HG02798 (cell line): ENCODE results near the gene NYAP1.
A peak's percentile ranks its signal among the peaks of the same experiment; 100 is the strongest.
"Not testable (repeated sequence)": the region's sequence is repeated elsewhere in the genome, so short reads cannot be mapped to it uniquely, and the experiment has no call there.

Experiments used
- ATAC-seq: cut with Tn5 transposase; IDR thresholded peaks from one replicate; pipeline ENCODE4 v1.9.1; 2021; ENCODE audit warnings: mild to moderate bottlenecking; ENCODE audit not compliant: unreplicated experiment, poor library complexity

The NYAP1 gene

DNA sequence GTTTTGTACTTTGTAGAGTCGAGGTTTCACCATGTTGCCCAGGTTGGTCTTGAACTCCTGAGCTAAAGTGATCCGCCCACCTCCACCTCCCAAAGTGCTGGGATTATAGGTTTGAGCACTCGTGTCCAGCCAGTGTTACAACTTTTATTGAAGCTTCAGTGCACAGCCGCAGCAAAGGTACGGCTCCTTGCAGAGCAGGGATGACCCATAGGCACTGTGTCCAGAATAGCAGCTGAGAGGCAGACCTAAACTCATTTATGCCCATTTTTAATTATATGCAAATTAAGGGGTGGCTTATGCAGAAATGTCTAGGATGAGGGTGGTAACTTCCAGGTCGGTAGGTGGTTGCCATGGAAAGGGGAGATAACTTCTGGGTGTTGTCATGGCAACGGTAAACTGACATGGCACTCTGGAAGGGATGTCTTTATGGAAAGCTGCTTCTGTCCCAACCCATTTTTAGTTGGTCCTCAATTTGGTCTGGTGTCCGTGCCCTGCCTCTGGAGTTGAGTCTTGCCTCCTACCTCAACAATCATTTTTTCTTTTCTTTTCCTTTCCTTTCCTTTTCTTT lies 22.7 kb downstream of the NYAP1 start:
- ATAC-seq = no peak

DNA sequence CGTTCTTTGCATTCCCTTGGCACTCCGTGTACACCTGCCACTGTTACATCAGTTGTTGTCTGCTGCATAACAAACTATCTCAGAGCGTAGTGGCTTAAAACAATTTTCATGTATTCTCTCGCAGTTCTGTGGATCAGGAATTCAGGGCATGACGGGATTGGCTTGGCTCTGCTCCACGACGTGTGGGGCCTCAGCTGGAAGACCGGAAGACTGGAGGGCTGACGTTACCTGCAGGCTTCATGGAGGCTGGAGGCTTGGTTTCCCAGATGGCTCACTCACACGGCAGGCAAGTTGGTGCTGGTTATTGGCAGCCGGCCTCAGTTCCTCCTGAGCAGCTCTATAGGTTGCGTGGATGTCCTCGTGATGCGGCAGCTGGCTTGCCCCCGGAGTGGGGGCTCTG lies 25.5 kb downstream of the NYAP1 start:
- no peak for ATAC-seq

DNA sequence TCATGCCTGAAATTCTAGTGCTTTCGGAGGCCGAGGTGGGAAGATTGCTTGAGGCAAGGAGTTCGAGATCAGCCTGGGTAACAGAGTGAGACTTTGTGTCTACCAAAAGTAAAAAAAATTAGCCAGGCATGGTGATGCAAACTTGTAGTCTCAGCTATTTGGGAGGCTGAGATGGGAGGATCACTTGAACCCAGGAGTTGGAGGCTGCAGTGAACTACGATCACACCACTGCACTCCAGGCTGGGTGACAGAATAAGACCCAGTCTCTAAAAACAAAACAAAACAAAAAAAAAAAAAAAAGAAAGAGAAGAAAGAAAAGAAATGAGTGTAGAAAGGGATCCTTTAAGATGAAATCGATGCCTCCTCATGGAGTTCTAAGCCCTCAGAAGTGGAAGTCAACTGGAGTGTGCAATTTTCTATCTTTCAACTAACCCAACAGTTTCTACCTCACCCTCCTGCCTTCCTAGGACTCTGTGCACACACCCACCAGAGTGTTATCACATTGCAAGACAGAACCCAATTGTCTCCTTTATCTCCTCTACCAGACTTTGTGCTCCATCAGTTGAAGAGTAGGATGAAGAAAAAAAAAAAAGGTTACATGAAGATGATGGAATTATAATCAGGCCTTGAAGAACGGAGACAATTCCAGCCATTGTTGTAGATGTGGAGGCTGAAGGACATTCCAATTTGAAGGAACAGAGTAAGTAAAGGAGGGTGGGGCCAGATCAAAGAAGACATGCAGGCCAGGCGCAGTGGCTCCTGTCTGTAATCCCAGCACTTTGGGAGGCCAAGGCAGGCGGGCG lies 26.9 kb downstream of the NYAP1 start:
- no peak for ATAC-seq

DNA sequence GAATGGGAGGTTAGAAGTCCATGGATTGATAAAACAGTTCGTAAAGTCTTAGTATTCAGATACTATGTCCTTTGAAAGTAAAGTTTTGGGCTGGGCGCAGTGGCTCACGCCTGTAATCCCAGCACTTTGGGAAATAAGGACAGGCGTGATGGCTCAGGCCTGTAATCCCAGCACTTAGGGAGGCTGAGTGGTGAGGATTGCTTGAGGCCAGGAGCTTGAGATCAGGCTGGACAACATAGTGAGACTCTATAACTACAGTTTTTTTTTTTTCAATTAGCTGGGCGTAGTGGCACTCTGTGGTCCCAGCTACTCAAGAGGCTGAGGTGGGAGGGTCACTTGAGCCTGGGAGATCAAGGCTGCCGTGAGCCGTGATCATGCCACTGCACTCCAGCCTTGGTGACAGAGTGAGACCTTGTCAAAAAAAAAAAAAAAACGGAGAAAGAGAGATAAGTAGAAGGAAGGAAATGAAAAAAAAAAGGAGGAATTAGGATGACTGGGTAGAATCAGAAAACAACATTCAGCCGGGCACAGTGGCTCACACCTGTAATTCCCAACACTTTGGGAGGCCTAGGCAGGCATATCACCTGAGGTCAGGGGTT lies 29.6 kb downstream of the NYAP1 start:
- no peak for ATAC-seq

DNA sequence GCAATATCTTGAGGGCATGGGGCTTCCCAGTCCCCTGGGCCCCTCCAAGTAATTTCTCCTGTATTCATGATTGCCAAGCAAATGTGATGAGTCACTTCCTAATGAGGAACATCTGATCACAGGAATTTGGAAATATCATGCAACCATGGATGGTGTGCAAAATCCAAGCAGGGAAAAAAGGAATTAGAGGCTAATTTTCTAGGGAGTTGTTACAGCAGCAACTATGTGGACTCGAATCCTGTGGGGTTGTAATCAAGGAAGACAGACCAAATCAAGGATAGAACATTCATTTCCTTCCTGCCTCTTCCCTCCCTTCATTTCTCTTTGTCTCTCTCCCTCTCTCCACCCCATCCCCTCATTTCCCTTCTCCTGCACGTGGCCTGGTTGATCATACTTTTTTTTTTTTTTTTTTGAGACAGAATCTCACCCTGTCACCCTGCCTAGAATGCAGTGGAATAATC lies 31.4 kb downstream of the NYAP1 start:
- no peak for ATAC-seq

DNA sequence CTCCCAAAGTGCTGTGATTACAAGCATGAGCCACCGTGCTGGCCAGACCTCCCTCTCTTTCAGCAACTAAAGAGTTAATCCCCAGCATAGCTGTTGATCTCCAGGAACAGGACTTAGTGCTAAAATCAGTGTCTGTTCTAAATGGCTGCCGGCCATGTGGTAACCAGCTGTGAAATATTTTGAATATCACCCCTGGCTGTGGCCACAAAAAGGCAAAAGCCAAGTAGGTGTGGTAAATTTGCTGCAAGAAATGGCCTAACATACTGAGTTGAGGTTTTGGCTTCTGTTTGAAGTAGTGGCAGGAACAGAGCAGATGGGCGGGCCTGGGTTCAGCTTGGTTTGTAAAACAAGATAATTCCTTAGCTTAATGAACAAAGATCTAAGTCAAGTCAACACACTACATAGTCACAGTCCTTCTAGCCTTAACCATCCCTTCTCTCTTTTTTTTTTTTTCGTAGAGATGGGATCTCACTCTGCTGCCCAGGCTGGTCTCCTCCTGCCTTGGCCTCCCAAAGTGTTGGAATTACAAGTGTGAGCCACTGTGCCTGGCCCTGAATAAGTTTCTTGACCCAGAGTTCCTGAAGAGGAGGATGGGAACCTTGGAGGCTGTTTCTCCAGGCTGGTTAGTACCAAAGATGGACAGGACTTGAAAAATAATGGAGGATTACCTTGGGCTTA lies 32.5 kb downstream of the NYAP1 start:
- ATAC-seq = peak; percentile 80

DNA sequence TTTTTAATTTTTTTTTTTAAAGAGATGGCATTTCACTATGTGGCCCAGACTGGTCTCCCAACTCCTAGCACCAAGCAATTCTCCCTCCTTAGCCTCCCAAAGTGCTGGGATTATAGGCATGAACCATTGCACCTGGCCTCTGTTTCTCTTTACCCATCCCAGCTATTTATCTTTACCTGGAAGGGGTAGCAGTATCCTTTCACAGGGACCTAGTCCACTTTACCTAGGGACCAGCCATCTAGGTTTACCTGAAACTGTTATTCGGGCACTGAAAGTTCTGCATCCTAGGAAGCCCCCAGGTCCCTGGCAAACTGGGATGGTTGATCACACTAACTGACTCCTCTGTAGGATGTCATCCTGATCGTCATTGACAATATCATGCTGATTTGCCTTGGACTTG lies 33.6 kb downstream of the NYAP1 start:
- ATAC-seq = no peak

DNA sequence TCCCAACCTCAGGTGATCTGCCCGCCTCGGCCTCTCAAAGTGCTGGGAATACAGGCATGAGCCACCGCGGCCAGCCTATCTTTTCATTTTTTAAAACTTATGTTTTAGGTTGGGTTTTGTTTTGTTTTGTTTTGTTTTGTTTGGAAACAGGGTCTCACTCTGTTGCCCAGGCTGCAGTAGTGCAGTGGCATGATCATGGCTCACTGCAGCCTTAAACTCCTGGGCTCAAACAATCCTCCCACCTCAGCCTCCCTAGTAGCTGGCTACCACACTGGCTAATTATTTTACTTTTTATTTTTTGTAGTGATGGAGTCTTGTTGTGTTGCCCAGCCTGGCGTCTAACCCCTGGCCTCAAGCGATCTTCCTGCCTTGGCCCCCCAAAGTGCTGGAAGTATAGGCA lies 35.9 kb downstream of the NYAP1 start:
- ATAC-seq = no peak

DNA sequence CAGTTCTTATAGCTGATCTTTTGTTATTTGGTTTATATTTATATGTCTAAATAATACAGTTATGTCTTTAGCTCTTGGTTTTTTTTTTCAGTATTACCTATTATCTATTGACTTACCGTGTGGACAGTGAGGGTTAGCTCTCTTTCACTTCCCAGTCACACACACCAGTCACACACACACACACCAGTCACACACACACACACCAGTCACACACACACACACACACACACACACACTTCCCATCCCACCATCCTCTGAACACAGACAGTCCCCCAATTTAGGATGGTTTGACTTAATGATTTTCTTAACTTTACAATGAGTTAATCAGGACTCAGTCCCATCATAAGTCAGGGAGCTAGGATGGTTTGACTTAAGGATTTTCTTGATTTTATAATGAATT lies 36.4 kb downstream of the NYAP1 start:
- ATAC-seq = no peak

DNA sequence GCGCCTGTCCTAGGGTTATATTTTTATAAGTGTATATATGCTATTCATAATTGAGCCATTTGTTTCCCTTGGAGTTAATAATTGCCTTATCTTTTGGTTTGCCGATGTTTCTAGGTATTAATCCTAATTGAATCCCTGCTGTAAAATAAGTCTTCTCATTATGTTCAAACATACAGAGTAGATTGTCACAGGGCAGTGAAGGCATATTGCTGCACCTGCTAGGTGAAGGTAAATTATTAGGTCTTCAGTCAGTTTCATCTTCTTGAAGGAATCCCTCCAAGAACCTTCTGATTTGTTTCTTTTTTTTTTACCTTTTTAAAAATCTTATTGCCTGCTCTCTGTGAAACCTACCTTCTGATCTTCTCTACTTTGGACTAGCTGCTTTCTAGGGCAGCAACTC lies 37.3 kb downstream of the NYAP1 start:
- ATAC-seq = no peak

DNA sequence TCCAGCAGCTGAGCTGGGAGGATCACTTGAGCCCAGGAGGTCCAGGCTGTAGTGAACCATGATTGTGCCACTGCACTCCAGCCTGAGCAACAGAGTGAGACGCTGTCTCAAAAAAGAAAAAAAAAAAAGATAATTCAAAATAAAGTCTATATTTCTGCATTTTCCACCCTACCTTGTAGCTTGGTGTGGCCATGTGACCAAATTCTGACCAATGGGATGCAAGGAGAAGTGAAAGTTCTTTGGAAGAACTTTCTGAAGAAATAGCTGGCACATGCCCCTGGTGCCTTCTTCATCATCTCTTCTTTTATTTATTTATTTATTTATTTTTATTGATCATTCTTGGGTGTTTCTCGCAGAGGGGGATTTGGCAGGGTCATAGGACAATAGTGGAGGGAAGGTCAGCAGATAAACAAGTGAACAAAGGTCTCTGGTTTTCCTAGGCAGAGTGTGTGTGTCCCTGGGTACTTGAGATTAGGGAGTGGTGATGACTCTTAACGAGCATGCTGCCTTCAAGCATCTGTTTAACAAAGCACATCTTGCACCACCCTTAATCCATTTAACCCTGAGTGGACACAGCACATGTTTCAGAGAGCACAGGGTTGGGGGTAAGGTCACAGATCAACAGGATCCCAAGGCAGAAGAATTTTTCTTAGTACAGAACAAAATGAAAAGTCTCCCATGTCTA lies 38.3 kb downstream of the NYAP1 start:
- ATAC-seq = not testable (repeated sequence)

DNA sequence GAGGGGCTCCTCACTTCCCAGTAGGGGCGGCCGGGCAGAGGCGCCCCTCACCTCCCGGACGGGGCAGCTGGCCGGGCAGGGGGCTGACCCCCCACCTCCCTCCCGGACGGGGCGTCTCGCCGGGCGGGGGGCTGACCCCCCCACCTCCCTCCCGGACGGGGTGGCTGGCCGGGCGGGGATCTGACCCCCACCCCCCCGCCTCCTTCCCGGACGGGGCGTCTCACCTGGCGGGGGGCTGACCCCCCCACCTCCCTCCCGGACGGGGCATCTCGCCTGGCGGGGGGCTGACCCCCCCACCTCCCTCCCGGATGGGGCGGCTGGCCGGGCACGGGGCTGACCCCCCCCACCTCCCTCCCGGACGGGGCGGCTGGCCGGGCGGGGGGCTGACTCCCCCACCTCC lies 39.5 kb downstream of the NYAP1 start:
- ATAC-seq = not testable (repeated sequence)

DNA sequence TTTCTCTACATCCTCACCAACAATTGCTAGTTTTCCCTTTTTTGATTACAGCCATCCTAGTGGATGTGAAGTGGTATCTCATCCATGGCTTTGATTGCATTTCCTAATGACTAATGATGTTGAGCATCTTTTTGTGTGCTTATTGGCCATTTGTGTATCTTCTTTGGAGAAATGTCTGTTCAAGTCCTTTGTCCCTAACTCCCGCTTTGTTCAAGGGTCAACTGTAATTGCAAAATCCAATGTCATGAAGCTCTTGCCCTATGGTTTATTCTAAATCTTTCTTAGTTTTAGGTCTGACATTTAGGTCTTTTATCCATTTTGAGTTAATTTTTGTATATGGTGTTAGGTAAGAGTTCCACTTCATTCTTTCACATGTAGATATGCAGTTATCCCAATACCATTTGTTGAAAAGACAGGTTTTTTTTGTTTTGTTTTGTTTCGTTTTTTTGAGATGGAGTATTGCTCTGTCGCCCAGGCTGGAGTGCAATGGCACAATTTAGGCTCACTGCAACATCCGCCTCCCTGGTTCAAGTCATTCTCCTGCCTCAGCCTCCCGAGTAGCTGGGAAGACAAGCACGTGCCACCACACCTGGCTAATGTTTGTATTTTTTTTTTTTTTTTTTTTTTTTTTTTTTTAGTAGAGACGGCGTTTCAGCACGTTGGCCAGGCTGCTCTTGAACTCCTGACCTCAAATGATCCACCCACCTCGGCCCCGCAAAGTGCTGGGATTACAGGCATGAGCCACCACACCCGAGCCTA lies 44.6 kb downstream of the NYAP1 start:
- ATAC-seq = not testable (repeated sequence)

DNA sequence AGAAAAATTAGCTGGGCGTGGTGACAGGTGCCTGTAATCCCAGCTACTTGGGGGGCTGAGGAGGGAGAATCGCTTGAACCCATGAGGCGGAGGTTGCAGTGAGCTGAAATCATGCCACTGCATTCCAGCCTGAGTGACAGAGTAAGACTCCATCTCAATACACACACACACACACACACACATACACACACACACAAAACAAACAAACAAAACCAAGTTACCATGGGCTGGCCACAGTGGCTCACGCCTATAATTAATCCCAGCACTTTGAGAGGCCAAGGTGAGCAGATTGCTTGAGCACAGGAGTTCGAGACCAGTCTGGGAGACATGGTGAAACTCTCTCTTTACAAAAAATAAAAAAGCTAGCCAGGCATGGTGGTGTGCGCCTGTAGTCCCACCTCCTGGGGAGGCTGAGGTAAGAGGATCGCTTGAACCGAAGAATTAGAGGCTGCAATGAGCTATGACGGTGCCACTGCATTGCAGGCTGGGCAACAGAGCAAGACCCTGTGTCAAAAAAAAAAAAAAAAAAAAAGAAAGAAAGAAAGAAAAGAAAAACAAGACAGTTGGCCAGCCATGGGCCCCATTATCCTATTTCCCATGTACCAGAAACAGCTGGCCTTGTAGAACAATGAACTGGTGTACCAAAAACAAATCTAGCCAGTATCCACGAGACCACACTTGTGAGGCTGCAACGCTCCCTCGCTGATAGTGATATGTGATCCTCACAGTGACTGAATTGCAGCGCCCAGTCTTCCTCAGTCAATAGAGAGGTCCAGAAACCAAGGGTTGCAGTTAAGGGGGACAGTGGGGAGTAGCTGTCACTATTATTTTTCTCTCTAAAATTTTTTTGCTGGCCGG lies 48.7 kb downstream of the NYAP1 start:
- ATAC-seq = no peak

DNA sequence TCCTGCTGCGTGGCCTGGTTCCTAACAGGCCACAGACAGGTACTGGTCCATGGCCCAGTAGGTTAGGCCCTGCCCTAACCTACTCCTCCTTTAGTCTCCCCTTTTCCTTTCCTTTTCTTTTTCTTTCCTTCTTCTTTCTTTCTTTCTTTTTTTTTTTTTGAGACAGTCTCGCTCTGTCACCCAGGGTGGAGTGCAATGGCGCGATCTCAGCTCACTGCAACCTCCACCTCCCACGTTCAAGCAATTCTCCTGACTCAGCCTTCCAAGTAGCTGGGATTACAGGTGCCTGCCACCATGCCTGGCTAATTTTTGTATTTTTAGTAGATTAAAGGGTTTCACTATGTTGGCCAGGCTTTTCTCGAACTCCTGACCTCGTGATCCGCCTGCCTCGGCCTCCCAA lies 52.3 kb downstream of the NYAP1 start:
- not testable (repeated sequence) for ATAC-seq

DNA sequence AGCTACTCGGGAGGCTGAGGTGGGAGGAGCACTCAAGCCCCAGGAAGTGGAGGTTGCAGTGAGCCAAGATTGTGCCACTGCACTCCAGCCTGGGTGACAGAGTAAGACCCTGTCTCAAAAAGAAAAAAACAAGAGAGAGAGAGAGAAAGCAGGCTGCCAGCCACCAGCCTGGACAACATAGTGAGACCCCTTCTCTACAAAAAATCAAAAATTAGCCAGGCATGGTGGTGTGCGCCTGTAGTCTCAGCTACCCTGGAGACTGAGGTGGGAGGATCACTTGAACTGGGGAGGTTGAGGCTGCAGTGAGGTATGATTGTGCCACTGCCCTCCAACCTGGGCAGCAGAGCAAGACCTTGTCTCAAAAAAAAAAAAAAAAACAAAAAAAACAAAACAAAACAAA lies 53.0 kb downstream of the NYAP1 start:
- ATAC-seq = not testable (repeated sequence)

DNA sequence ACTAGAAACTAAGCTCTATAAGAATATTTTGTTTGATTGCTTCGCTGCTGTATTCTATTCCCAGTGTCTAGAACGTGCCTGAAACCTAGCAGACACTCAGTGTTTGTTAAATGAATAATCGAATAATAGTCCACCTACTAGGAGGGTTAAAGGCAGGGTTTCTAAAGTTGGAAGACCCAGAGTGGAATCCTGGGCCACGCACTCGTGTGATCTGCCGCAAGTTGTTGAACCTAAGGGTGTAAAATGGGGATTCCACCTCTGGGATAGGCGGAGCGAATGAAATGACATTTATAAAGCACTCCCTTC lies 54.6 kb downstream of the NYAP1 start:
- ATAC-seq = no peak

DNA sequence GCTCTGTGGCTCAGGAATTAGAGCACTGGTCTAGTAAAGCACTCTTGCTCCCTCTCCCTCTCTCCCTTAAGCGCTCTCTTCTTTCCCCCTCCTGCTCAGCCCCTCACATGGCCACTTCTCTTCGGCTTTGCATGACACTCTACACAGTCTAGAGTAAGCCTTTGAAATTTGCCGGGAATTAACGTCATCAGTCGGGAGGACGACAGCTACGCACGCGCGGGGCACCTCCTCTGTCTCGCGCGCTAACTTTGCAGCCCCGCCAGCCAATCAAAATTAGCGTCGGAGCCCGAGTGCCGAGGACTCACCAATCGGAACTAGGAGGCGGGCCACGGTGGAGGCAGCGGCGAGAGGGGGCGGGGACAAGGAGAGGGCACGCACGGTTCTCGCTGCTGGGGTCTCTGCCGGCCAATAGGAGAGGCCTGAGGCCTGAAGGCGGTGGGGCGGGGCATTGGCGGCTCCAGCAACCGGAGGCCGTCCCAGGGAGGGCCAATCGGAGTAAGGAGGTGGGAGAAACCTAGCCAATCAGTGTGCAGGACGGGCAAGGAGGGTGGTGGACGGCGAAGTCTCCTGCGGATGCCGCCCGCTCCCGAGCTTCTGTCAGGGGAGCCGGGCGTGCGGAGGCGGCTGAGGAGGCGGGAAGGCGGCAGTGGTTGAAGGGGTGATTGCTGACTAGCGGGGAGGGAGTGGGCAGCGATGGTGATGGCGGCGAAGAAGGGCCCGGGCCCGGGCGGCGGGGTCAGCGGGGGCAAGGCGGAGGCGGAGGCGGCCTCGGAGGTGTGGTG lies 55.1 kb downstream of the NYAP1 start, which contains the start of gene AGFG2:
Gene AGFG2, plus strand, starts transcription at position 550 of the 782 bp plus-strand sequence. Its CDS starts 144 bp downstream, at position 694.
- ATAC-seq = peak; percentile 95
